Suprapubic skin (tissue), 4 donors: ENCODE data around the gene LAPTM5. TPM values are rescaled to one million over a fixed set of nuclear protein-coding genes. Genes with fewer than 3 reads are reported as not detected.

Experiments
- DNase-seq, 2 donors: peaks; one replicate each; pipeline ENCODE4 v3.0.0-alpha.2; 2019; ENCODE audit warnings: low spot score in 2 of 2
- H3K27ac ChIP-seq: fragments of 200-600 bp; sonication (generic); one replicate; pipeline ENCODE4 v1.5.1; 2019
- H3K27me3 ChIP-seq: fragments of 200-600 bp; sonication (generic); one replicate; pipeline ENCODE4 v1.5.1; 2019
- H3K36me3 ChIP-seq: fragments of 200-600 bp; sonication (generic); one replicate; pipeline ENCODE4 v1.5.1; 2019
- H3K4me1 ChIP-seq: fragments of 200-600 bp; sonication (generic); one replicate; pipeline ENCODE4 v1.5.1; 2019
- H3K4me3 ChIP-seq: fragments of 200-600 bp; sonication (generic); one replicate; pipeline ENCODE4 v1.5.1; 2019; ENCODE audit warnings: mild to moderate bottlenecking
- H3K9me3 ChIP-seq: fragments of 200-600 bp; sonication (generic); one replicate; pipeline ENCODE4 v1.5.1; 2019
- CTCF ChIP-seq, 2 donors: fragments of 200-600 bp in 1 of 2; fragments of 450-650 bp in 1 of 2; sonication (generic) in 1 of 2; IDR thresholded peaks; one replicate each; pipeline ENCODE4 v1.5.1; 2016 to 2019; ENCODE audit warnings: antibody characterized with exemption in 2 of 2, mild to moderate bottlenecking in 1 of 2, moderate library complexity in 1 of 2
- EP300 ChIP-seq: sonication (generic); formaldehyde crosslinking; IDR thresholded peaks from one replicate; pipeline ENCODE4 v1.6.1; 2017; ENCODE audit warnings: antibody characterized with exemption
- POLR2A ChIP-seq, 2 donors: fragments of 450-650 bp; IDR thresholded peaks; one replicate each; pipeline ENCODE4 v1.6.1; 2017; ENCODE audit warnings: antibody characterized with exemption in 2 of 2, mild to moderate bottlenecking in 2 of 2, moderate library complexity in 2 of 2
- POLR2AphosphoS5 ChIP-seq, 3 donors: sonication (generic); formaldehyde crosslinking; IDR thresholded peaks; one replicate each; pipeline ENCODE4 v1.6.1; 2017; ENCODE audit warnings: antibody characterized with exemption in 3 of 3
- WGBS: methylation state at CpG from one replicate; pipeline ENCODE4 v1.1.5; 2018; 5-methylcytosine and 5-hydroxymethylcytosine counted together
- total RNA-seq, 4 donors: library from RNA; depleted of rRNA; stranded (reverse); fragments of >200 nt; gene quantifications; one replicate each; pipeline ENCODE4 v1.1.0, GENCODE V29; 2016

Gene LAPTM5
- total RNA-seq, 4 donors from 2014 or later = 9.9 to 13.7 (median 12.2) TPM

- Histone ChIP-seq H3K9me3 (no peaks in the 10 kb centered on the region), H3K4me1 (peaks cover 5% of the 10 kb centered on the region), H3K27me3 (no peaks in the 10 kb centered on the region), H3K4me3 (no peak overlapping the region), H3K27ac (no peak overlapping the region), H3K36me3 (peaks cover 20% of the 10 kb centered on the region)
- no peak for DNase-seq
- 71% methylated on average over 21 of the region's 23 CpGs for WGBS
- TF ChIP-seq EP300 = no peak
- no peak for TF ChIP-seq POLR2A (IDR thresholded peaks at IDR 0.05)
- TF ChIP-seq CTCF (IDR thresholded peaks at IDR 0.05) = no peak
- TF ChIP-seq POLR2AphosphoS5 (IDR thresholded peaks at IDR 0.05) = no peak
Observed at GRCh38 chr1:30730346-30731108, 27.0 kb downstream of the LAPTM5 start.

GRCh38 chr1:30729901-30730300 is 27.7 kb downstream of the LAPTM5 start:
- H3K27ac ChIP-seq = no peak overlapping the region
- no peak overlapping the region for H3K4me3 ChIP-seq
- DNase-seq = no peak
- H3K27me3 ChIP-seq = no peaks in the 10 kb centered on the region
- TF ChIP-seq EP300 = no peak
- TF ChIP-seq POLR2AphosphoS5 (IDR thresholded peaks at IDR 0.05) = no peak
- no peak for TF ChIP-seq POLR2A (IDR thresholded peaks at IDR 0.05)
- TF ChIP-seq CTCF (IDR thresholded peaks at IDR 0.05) = no peak
- H3K36me3 ChIP-seq = peaks cover 20% of the 10 kb centered on the region
- no peaks in the 10 kb centered on the region for H3K9me3 ChIP-seq
- 76% methylated on average over 6 of the region's 6 CpGs for WGBS
- peaks cover 5% of the 10 kb centered on the region for H3K4me1 ChIP-seq

- Histone ChIP-seq H3K9me3 (no peaks in the 10 kb centered on the region), H3K36me3 (peaks cover 27% of the 10 kb centered on the region), H3K4me3 (no peak overlapping the region), H3K27me3 (no peaks in the 10 kb centered on the region), H3K27ac (no peak overlapping the region), H3K4me1 (peaks cover 5% of the 10 kb centered on the region)
- DNase-seq = no peak
- WGBS = 78% methylated on average over 8 of the region's 17 CpGs
- TF ChIP-seq POLR2AphosphoS5 (IDR thresholded peaks at IDR 0.05) = no peak
- no peak for TF ChIP-seq EP300
- no peak for TF ChIP-seq POLR2A (IDR thresholded peaks at IDR 0.05)
- no peak for TF ChIP-seq CTCF (IDR thresholded peaks at IDR 0.05)
Observed at GRCh38 chr1:30728832-30729638, 28.5 kb downstream of the LAPTM5 start.

DNA sequence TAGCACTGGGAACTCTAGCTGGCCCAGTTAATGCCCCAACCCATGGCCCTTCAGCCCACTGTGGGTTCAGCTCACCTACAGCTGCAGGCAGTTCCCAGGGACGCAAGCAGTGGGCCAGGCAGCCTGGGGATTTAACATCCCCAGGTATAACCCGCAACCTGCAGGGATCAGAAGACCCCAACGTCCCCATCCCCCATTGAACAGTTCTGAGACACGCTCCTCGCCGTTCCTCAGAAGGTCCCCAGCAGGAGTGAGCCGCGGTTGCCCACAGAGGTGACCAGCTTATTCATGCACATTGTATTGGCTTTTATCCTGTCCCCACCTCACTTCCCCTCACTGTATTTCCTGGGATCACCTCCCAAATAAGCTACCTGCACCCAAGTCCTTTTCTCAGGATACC is 29.2 kb downstream of the LAPTM5 start:
- Histone ChIP-seq H3K36me3 (peaks cover 34% of the 10 kb centered on the region), H3K27ac (no peak overlapping the region), H3K4me3 (no peak overlapping the region), H3K9me3 (no peaks in the 10 kb centered on the region), H3K27me3 (no peaks in the 10 kb centered on the region), H3K4me1 (peaks cover 5% of the 10 kb centered on the region)
- DNase-seq = no peak
- TF ChIP-seq CTCF (IDR thresholded peaks at IDR 0.05) (no peak), POLR2AphosphoS5 (IDR thresholded peaks at IDR 0.05) (no peak), POLR2A (IDR thresholded peaks at IDR 0.05) (no peak), EP300 (no peak)
- WGBS = 84% methylated on average over 8 of the region's 8 CpGs

DNA sequence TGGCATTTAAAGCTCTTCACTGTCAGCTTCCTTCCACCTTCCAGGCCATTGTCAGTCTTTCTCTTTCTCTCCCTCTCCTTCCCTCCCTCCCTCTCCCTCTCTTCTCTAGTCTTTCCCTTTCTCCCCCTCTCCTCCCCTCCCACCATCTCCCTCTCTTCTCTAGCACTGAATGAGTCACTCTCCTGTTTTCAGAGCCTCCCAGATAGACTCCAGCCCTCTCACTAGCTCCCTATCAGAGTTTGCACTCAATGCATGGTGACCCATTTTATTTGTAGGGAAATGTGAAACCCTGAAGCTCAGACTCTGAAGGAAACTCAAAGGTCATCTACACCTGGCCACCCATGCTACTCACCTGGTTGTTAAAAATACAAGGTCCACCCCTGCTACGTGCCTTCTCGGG is 29.8 kb downstream of the LAPTM5 start:
- TF ChIP-seq POLR2AphosphoS5 (IDR thresholded peaks at IDR 0.05) (no peak), POLR2A (IDR thresholded peaks at IDR 0.05) (no peak), CTCF (IDR thresholded peaks at IDR 0.05) (no peak)
- WGBS = 100% methylated on average over 2 of the region's 2 CpGs
- peaks cover 39% of the 10 kb centered on the region for H3K36me3 ChIP-seq
- no peak for DNase-seq
- no peak overlapping the region for H3K4me3 ChIP-seq
- no peak overlapping the region for H3K27ac ChIP-seq
- no peaks in the 10 kb centered on the region for H3K27me3 ChIP-seq
- H3K9me3 ChIP-seq = no peaks in the 10 kb centered on the region
- peaks cover 5% of the 10 kb centered on the region for H3K4me1 ChIP-seq
